ENCODE results near the gene SLF2. TPM values are rescaled to one million over a fixed set of nuclear protein-coding genes. Genes with fewer than 3 reads are reported as not detected.

The SLF2 gene
- total RNA-seq, 1 experiment from 2014 or later, result 14.3 TPM

DNA sequence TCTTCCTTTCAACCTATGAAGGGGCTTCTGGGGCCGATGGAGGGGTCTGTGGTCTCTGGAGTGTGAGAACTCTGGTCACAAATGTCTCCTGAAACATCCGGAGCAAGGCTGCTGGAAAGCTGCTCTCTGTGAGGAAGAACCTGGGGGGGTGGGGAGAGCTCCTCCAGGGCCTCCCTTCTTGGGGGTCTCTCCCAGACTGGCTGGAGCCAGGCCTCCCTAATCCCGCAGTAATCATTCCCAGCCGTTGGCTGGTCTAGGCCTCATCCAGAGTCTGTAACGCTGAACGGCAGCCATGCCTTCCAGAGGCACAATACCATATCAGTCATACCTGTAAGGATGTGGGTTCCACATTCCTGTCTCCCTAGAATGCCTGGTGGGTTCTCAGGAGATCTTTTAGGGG lies 82.4 kb downstream of the SLF2 start:
- DNase-seq (ENCODE audit: low spot score), result no peak
- CTCF ChIA-PET, result interaction anchor here (0.9 to 13.4 kb wide), 3 partner anchors 14 to 26 kb away, joined by 3 to 277 read pairs (median 273); partner anchors contain the start of gene SEMA4G

DNA sequence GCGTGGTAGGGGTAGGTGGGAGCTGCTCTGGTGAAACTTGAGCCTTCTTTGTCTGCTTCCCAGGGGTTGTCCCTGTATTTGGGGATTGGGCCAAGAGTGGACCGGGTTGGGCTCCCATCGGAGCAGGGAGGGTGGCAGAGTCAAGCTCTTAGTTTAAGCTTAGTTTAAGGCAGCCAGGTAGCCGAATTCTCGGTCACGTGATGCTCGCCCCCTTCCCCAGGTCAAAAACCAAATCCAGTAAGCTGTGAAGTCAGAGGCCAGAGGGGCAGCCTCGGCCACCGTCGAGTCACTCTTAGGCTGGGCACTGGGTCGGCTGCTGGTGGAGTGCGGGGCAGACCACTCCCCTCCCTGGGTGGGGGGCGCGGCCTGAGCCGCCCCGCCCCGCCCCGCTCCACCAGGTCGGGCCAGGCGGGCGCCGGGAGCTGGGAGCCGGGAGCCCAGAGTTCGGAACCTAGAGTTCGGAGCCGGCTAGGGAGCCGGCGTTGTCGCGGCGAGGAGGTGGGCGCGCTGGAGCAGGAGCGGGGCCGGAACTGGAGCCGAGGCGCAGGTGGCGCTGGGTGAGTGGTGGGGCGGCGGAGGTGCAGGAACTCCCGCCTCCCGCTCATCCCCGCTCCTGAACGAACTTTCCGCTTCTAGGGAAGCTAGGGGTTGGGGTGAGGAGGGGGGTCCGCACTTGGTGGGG lies 84.1 kb downstream of the SLF2 start:
- Mint-ChIP-seq H3K36me3 (peaks cover 16% of the 10 kb centered on the region), H3K4me1 (peaks cover 32% of the 10 kb centered on the region), H3K27me3 (ENCODE audit: low read depth) (no peaks in the 10 kb centered on the region), H3K9me3 (no peaks in the 10 kb centered on the region), H3K27ac (peak overlapping the region; percentile 95), H3K4me3 (peak overlapping the region; percentile 83)
- DNase-seq (ENCODE audit: low spot score), result peak; percentile 73
- ATAC-seq, result peak; percentile 60
- POLR2A ChIA-PET, result interaction anchor here (0.5 to 3.4 kb wide), 8 partner anchors 10 to 1435 kb away, joined by 3 to 14 read pairs (median 4); partner anchors contain the start of genes CUEDC2, MRPL43, PDZD7 and SFXN3
- CTCF ChIA-PET, result interaction anchor here (0.5 to 13.4 kb wide), 27 partner anchors 10 to 461 kb away, joined by 3 to 277 read pairs (median 5); partner anchors contain the start of genes HIF1AN, KAZALD1, MRPL43 and PDZD7
- TF ChIP-seq, protein P1, sequence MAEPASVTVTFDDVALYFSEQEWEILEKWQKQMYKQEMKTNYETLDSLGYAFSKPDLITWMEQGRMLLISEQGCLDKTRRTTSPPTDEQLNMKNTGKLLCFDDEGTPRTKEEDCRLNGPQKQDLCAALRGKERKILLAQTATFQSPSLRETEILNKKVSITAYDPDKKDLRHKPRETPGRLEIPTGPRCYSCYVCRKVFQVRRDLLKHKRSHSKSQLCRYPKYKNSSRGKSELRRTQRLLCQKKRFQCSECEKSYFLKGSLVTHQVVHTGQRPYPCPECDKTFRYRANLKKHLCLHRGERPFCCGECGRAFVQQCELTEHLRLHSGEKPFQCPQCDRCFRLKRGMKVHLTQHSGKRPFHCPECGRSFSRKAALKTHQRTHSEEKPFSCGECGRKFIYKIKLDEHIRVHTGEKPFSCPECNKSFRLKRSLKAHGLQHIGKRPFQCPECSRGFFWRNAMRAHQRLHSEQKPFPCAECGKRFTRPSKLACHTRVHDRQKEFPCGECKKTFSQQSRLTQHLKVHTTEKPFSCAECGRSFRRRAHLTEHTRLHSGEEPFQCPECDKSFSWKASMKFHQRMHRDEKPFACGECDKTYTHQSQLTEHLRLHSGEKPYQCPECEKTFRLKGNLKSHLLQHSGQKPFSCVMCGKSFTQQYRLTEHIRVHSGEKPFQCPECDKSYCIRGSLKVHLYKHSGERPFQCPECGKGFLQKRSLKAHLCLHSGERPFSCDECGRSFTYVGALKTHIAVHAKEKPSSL (CRISPR knock-in tag; conservative IDR thresholded peaks at IDR 0.05), result no peak
- TF ChIP-seq, protein P2, sequence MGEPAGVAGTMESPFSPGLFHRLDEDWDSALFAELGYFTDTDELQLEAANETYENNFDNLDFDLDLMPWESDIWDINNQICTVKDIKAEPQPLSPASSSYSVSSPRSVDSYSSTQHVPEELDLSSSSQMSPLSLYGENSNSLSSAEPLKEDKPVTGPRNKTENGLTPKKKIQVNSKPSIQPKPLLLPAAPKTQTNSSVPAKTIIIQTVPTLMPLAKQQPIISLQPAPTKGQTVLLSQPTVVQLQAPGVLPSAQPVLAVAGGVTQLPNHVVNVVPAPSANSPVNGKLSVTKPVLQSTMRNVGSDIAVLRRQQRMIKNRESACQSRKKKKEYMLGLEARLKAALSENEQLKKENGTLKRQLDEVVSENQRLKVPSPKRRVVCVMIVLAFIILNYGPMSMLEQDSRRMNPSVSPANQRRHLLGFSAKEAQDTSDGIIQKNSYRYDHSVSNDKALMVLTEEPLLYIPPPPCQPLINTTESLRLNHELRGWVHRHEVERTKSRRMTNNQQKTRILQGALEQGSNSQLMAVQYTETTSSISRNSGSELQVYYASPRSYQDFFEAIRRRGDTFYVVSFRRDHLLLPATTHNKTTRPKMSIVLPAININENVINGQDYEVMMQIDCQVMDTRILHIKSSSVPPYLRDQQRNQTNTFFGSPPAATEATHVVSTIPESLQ (CRISPR knock-in tag; IDR thresholded peaks at IDR 0.05), result no peak
- TF ChIP-seq, protein P3, sequence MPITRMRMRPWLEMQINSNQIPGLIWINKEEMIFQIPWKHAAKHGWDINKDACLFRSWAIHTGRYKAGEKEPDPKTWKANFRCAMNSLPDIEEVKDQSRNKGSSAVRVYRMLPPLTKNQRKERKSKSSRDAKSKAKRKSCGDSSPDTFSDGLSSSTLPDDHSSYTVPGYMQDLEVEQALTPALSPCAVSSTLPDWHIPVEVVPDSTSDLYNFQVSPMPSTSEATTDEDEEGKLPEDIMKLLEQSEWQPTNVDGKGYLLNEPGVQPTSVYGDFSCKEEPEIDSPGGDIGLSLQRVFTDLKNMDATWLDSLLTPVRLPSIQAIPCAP (CRISPR knock-in tag; IDR thresholded peaks at IDR 0.05), result no peak
- TF ChIP-seq ZNF219 (CRISPR knock-in tag; IDR thresholded peaks at IDR 0.05; ENCODE audit: borderline replicate concordance), result peak; percentile 65; the same call in 1 of the 2 replicates
- TF ChIP-seq MYBL2 (CRISPR knock-in tag; IDR thresholded peaks at IDR 0.05), result peak; percentile 57; the same call in 1 of the 2 replicates
- no peak for TF ChIP-seq NR1H2 (CRISPR knock-in tag; IDR thresholded peaks at IDR 0.05)
- TF ChIP-seq, protein P4, sequence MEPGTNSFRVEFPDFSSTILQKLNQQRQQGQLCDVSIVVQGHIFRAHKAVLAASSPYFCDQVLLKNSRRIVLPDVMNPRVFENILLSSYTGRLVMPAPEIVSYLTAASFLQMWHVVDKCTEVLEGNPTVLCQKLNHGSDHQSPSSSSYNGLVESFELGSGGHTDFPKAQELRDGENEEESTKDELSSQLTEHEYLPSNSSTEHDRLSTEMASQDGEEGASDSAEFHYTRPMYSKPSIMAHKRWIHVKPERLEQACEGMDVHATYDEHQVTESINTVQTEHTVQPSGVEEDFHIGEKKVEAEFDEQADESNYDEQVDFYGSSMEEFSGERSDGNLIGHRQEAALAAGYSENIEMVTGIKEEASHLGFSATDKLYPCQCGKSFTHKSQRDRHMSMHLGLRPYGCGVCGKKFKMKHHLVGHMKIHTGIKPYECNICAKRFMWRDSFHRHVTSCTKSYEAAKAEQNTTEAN (CRISPR knock-in tag; IDR thresholded peaks at IDR 0.05), result 0 out of 2 replicates have a peak, but pooled peaks have one; percentile 54
- TF ChIP-seq, protein P5, sequence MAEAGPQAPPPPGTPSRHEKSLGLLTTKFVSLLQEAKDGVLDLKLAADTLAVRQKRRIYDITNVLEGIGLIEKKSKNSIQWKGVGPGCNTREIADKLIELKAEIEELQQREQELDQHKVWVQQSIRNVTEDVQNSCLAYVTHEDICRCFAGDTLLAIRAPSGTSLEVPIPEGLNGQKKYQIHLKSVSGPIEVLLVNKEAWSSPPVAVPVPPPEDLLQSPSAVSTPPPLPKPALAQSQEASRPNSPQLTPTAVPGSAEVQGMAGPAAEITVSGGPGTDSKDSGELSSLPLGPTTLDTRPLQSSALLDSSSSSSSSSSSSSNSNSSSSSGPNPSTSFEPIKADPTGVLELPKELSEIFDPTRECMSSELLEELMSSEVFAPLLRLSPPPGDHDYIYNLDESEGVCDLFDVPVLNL (CRISPR knock-in tag; IDR thresholded peaks at IDR 0.05; ENCODE audit: borderline replicate concordance, low read depth), result 0 out of 2 replicates have a peak, but pooled peaks have one; percentile 63
- no peak for TF ChIP-seq CBFB (CRISPR knock-in tag; IDR thresholded peaks at IDR 0.05; ENCODE audit: low read depth)
- no peak for TF ChIP-seq MXD4 (CRISPR knock-in tag; IDR thresholded peaks at IDR 0.05; ENCODE audit: borderline replicate concordance)
- TF ChIP-seq HMGA2 (CRISPR knock-in tag; IDR thresholded peaks at IDR 0.05), result no peak
- TF ChIP-seq, protein P6, sequence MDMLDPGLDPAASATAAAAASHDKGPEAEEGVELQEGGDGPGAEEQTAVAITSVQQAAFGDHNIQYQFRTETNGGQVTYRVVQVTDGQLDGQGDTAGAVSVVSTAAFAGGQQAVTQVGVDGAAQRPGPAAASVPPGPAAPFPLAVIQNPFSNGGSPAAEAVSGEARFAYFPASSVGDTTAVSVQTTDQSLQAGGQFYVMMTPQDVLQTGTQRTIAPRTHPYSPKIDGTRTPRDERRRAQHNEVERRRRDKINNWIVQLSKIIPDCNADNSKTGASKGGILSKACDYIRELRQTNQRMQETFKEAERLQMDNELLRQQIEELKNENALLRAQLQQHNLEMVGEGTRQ (CRISPR knock-in tag; IDR thresholded peaks at IDR 0.05), result peak; percentile 91
- TF ChIP-seq, protein P7, sequence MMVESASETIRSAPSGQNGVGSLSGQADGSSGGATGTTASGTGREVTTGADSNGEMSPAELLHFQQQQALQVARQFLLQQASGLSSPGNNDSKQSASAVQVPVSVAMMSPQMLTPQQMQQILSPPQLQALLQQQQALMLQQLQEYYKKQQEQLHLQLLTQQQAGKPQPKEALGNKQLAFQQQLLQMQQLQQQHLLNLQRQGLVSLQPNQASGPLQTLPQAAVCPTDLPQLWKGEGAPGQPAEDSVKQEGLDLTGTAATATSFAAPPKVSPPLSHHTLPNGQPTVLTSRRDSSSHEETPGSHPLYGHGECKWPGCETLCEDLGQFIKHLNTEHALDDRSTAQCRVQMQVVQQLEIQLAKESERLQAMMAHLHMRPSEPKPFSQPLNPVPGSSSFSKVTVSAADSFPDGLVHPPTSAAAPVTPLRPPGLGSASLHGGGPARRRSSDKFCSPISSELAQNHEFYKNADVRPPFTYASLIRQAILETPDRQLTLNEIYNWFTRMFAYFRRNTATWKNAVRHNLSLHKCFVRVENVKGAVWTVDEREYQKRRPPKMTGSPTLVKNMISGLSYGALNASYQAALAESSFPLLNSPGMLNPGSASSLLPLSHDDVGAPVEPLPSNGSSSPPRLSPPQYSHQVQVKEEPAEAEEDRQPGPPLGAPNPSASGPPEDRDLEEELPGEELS (CRISPR knock-in tag; IDR thresholded peaks at IDR 0.05), result no peak
- TF ChIP-seq, protein P8, sequence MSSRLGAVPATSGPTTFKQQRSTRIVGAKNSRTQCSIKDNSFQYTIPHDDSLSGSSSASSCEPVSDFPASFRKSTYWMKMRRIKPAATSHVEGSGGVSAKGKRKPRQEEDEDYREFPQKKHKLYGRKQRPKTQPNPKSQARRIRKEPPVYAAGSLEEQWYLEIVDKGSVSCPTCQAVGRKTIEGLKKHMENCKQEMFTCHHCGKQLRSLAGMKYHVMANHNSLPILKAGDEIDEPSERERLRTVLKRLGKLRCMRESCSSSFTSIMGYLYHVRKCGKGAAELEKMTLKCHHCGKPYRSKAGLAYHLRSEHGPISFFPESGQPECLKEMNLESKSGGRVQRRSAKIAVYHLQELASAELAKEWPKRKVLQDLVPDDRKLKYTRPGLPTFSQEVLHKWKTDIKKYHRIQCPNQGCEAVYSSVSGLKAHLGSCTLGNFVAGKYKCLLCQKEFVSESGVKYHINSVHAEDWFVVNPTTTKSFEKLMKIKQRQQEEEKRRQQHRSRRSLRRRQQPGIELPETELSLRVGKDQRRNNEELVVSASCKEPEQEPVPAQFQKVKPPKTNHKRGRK (CRISPR knock-in tag; IDR thresholded peaks at IDR 0.05; ENCODE audit: borderline replicate concordance), result no peak
- TF ChIP-seq JAZF1 (CRISPR knock-in tag; IDR thresholded peaks at IDR 0.05), result no peak
- no peak for TF ChIP-seq ZNF317 (CRISPR knock-in tag; IDR thresholded peaks at IDR 0.05; ENCODE audit: borderline replicate concordance, low read depth)

More for the DNA sequence above, 82.4 kb downstream of the SLF2 start:
- H3K27me3 Mint-ChIP-seq (ENCODE audit: low read depth), result no peaks in the 10 kb centered on the region
- no peak overlapping the region for H3K4me3 Mint-ChIP-seq
- peaks cover 30% of the 10 kb centered on the region for H3K36me3 Mint-ChIP-seq
- TF ChIP-seq, protein P9, sequence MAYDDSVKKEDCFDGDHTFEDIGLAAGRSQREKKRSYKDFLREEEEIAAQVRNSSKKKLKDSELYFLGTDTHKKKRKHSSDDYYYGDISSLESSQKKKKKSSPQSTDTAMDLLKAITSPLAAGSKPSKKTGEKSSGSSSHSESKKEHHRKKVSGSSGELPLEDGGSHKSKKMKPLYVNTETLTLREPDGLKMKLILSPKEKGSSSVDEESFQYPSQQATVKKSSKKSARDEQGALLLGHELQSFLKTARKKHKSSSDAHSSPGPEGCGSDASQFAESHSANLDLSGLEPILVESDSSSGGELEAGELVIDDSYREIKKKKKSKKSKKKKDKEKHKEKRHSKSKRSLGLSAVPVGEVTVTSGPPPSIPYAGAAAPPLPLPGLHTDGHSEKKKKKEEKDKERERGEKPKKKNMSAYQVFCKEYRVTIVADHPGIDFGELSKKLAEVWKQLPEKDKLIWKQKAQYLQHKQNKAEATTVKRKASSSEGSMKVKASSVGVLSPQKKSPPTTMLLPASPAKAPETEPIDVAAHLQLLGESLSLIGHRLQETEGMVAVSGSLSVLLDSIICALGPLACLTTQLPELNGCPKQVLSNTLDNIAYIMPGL (CRISPR knock-in tag; IDR thresholded peaks at IDR 0.05), result no peak
- no peak overlapping the region for H3K27ac Mint-ChIP-seq
- H3K4me1 Mint-ChIP-seq, result peaks cover 23% of the 10 kb centered on the region
- no peak for ATAC-seq
- POLR2A ChIA-PET, result no interaction called here
- H3K9me3 Mint-ChIP-seq, result no peaks in the 10 kb centered on the region

Measured in WTC11 (cell line).